Measurements from ENCODE around the gene LYZL1. TPM values are rescaled to one million over a fixed set of nuclear protein-coding genes. Genes with fewer than 3 reads are reported as not detected.

LYZL1 gene
- total RNA-seq, 6 donors from 2014 or later, result not detected

- ATAC-seq (ENCODE audit: low FRiP score in 2 of 2), result no peak
- no peaks in the 10 kb centered on the region for H3K9me3 ChIP-seq
- no peaks in the 10 kb centered on the region for H3K4me1 ChIP-seq
- WGBS, 2 donors, result 54 to 59% methylated on average over 3 of the region's 3 CpGs
- H3K36me3 ChIP-seq, result no peaks in the 10 kb centered on the region
- TF ChIP-seq POLR2A (IDR thresholded peaks at IDR 0.05), result no peak
- no peak for TF ChIP-seq CTCF (IDR thresholded peaks at IDR 0.05)
- no peak for TF ChIP-seq EP300 (IDR thresholded peaks at IDR 0.05)
- no peak for TF ChIP-seq POLR2AphosphoS5 (IDR thresholded peaks at IDR 0.05)
- no peak overlapping the region for H3K4me3 ChIP-seq
- no peaks in the 10 kb centered on the region for H3K27me3 ChIP-seq
- no peak for DNase-seq
- no peak overlapping the region for H3K27ac ChIP-seq
Measured at GRCh38 chr10:29257784-29258135, 31.1 kb upstream of the LYZL1 start.

DNA sequence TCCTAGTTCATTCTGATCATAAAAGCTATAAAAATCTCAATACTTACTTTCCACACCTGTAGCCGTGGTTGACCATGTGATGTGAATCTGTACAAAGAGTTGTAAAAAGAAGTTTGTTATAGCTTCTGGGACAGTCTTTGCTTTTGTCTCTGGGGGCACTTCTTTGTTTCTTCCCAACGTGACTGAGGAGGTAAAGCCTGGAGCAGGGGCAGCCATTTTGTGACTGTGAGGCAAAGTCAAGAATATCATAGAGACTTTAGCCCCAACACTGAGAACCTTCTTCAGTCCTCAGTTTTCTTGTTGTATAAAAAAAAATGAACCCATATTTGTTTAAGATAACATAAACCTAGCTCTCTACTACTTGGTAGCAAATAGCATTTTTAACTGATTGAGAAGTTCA is 29.4 kb upstream of the LYZL1 start:
- no peak for TF ChIP-seq POLR2A (IDR thresholded peaks at IDR 0.05)
- TF ChIP-seq EP300 (IDR thresholded peaks at IDR 0.05), result no peak
- no peak for TF ChIP-seq CTCF (IDR thresholded peaks at IDR 0.05)
- no peak for TF ChIP-seq POLR2AphosphoS5 (IDR thresholded peaks at IDR 0.05)

GRCh38 chr10:29263506-29263905 is 25.4 kb upstream of the LYZL1 start:
- Histone ChIP-seq H3K27me3 (no peaks in the 10 kb centered on the region), H3K4me1 (no peaks in the 10 kb centered on the region), H3K4me3 (no peak overlapping the region), H3K36me3 (no peaks in the 10 kb centered on the region), H3K9me3 (no peaks in the 10 kb centered on the region), H3K27ac (no peak overlapping the region)
- ATAC-seq (ENCODE audit: low FRiP score in 2 of 2), result no peak
- WGBS, 2 donors, result 89 to 100% methylated on average over 7 to 8 of the region's 8 CpGs
- TF ChIP-seq EP300 (IDR thresholded peaks at IDR 0.05) (no peak), CTCF (IDR thresholded peaks at IDR 0.05) (no peak), POLR2AphosphoS5 (IDR thresholded peaks at IDR 0.05) (no peak), POLR2A (IDR thresholded peaks at IDR 0.05) (no peak)
- no peak for DNase-seq

More for the DNA sequence above, 29.4 kb upstream of the LYZL1 start:
- H3K9me3 ChIP-seq, result no peaks in the 10 kb centered on the region
- H3K4me3 ChIP-seq, result no peak overlapping the region
- WGBS, 2 donors, result 91% methylated on average over 2 of the region's 2 CpGs
- ATAC-seq (ENCODE audit: low FRiP score in 2 of 2), result no peak
- H3K36me3 ChIP-seq, result no peaks in the 10 kb centered on the region
- H3K27me3 ChIP-seq, result no peaks in the 10 kb centered on the region
- H3K27ac ChIP-seq, result no peak overlapping the region
- no peak for DNase-seq
- H3K4me1 ChIP-seq, result no peaks in the 10 kb centered on the region

DNA sequence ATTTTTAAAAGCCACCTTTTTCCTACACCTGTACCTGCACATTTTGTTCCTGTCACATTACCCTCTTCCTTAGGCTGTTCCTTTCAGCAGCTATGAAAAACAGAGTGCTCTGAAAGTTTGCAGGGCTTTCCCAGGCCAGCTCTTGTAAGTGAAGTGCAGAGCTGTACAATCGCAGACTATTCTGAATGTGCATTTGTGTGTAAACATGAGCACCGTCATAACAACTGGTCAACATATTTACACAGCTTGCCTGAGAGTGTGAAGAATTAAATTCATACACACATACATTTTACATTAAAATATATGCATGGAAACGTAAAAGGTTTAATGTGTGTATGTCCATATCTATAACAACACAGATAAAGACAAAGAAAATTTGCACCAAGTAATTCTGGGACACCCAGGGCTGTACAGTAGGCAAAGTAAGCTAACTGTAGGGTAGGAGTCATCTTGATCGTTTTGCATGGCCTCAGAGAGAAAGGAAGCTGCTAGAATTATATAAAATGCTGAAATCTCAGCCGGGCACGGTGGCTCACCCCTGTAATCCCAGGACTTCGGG is 23.6 kb upstream of the LYZL1 start:
- WGBS, 2 donors, result 81 to 88% methylated on average over 7 of the region's 7 CpGs

More for the DNA sequence above, 23.6 kb upstream of the LYZL1 start:
- TF ChIP-seq CTCF (IDR thresholded peaks at IDR 0.05) (no peak), EP300 (IDR thresholded peaks at IDR 0.05) (no peak), POLR2AphosphoS5 (IDR thresholded peaks at IDR 0.05) (no peak)
- H3K4me1 ChIP-seq, result no peaks in the 10 kb centered on the region
- DNase-seq, result no peak
- ATAC-seq (ENCODE audit: low FRiP score in 2 of 2), result no peak
- no peaks in the 10 kb centered on the region for H3K27me3 ChIP-seq
- no peak overlapping the region for H3K27ac ChIP-seq
- H3K4me3 ChIP-seq, result no peak overlapping the region
- H3K9me3 ChIP-seq, result no peaks in the 10 kb centered on the region
- H3K36me3 ChIP-seq, result no peaks in the 10 kb centered on the region

Data from upper lobe of left lung (tissue), 6 donors.